HEK293 (cell line): ENCODE data around the gene KRTAP2-4.
"Not testable (repeated sequence)": the region's sequence is repeated elsewhere in the genome, so short reads cannot be mapped to it uniquely, and the experiment has no call there.

ENCODE experiments used
- CTCF ChIA-PET: fragments of 350-600 bp; formaldehyde crosslinking; extraction: SDS; loops from one replicate; lab custom pipeline; 2021; ENCODE audit warnings: antibody characterized with exemption; lab: Yijun Ruan, JAX
- POLR2A ChIA-PET: fragments of 300-600 bp; formaldehyde crosslinking; extraction: SDS; loops from one replicate; lab custom pipeline; 2020; ENCODE audit warnings: antibody characterized with exemption, inconsistent platforms; lab: Yijun Ruan, JAX
- H3K27ac ChIP-seq: fragments of 200-500 bp; sonication (Bioruptor generic); 2 replicates; pipeline ENCODE4 v1.5.1; 2014; ENCODE audit warnings: low read depth, low read length, control low read depth, inconsistent platforms; ENCODE audit errors: extremely low read depth
- H3K36me3 ChIP-seq, 2 experiments: fragments of 200-500 bp in 1 of 2; sonication (Bioruptor generic) in 1 of 2; 1 replicate in 1 of 2; 2 replicates in 1 of 2; pipeline ENCODE4 v1.5.1; 2014 to 2017; ENCODE audit warnings: inconsistent platforms in 2 of 2, low read length in 2 of 2; ENCODE audit not compliant: control insufficient read depth in 2 of 2, insufficient read depth in 1 of 2
- H3K4me1 ChIP-seq: fragments of 200-500 bp; sonication (Bioruptor generic); 2 replicates; pipeline ENCODE4 v1.5.1; 2014; ENCODE audit warnings: mild to moderate bottlenecking, low read length, inconsistent platforms; ENCODE audit not compliant: control insufficient read depth, insufficient read depth
- H3K4me3 ChIP-seq: 2 replicates; pipeline ENCODE4 v1.5.1; 2011; ENCODE audit warnings: low read depth, mild to moderate bottlenecking, control low read depth, low read length, moderate library complexity
- H3K9me3 ChIP-seq: fragments of 200-500 bp; sonication (Bioruptor generic); 2 replicates; pipeline ENCODE4 v1.5.1; 2014; ENCODE audit warnings: low read depth, low read length, inconsistent platforms; ENCODE audit not compliant: control insufficient read depth, insufficient read depth
- GLI2 ChIP-seq: fragments of 450-650 bp; formaldehyde crosslinking; IDR thresholded peaks from 2 replicates; pipeline ENCODE4; 2017; ENCODE audit warnings: missing biosample characterization, missing genetic modification characterization, low read depth, borderline replicate concordance
- IKZF3 ChIP-seq: fragments of 450-650 bp; IDR thresholded peaks from 2 replicates; pipeline ENCODE4 v1.5.0; 2018; ENCODE audit warnings: missing biosample characterization, mild to moderate bottlenecking, missing genetic modification characterization, moderate library complexity
- KLF8 ChIP-seq: fragments of 450-650 bp; formaldehyde crosslinking; IDR thresholded peaks from 2 replicates; pipeline ENCODE4 v1.5.1; 2016; ENCODE audit warnings: missing biosample characterization, missing genetic modification characterization
- MZF1 ChIP-seq: fragments of 450-650 bp; formaldehyde crosslinking; IDR thresholded peaks from 2 replicates; pipeline ENCODE4 v1.5.1; 2017; ENCODE audit warnings: missing biosample characterization, missing genetic modification characterization, borderline replicate concordance
- PRDM10 ChIP-seq: fragments of 450-650 bp; formaldehyde crosslinking; IDR thresholded peaks from 2 replicates; pipeline ENCODE4 v1.5.1; 2016; ENCODE audit warnings: missing biosample characterization, missing genetic modification characterization
- PRDM6 ChIP-seq: fragments of 450-650 bp; formaldehyde crosslinking; IDR thresholded peaks from 2 replicates; pipeline ENCODE4 v1.5.1; 2017; ENCODE audit warnings: missing biosample characterization, missing genetic modification characterization
- ZBTB20 ChIP-seq: fragments of 450-650 bp; formaldehyde crosslinking; IDR thresholded peaks from 2 replicates; pipeline ENCODE4 v1.5.1; 2016; ENCODE audit warnings: missing biosample characterization, missing genetic modification characterization
- ZIC2 ChIP-seq: fragments of 450-650 bp; formaldehyde crosslinking; IDR thresholded peaks from 2 replicates; pipeline ENCODE4 v1.5.1; 2016; ENCODE audit warnings: missing biosample characterization, missing genetic modification characterization
- ZNF138 ChIP-seq: fragments of 450-650 bp; formaldehyde crosslinking; IDR thresholded peaks from 2 replicates; pipeline ENCODE4 v1.5.1; 2016; ENCODE audit warnings: missing biosample characterization, missing genetic modification characterization, borderline replicate concordance
- ZNF266 ChIP-seq: fragments of 450-650 bp; formaldehyde crosslinking; IDR thresholded peaks from 2 replicates; pipeline ENCODE4 v1.5.1; 2016; ENCODE audit warnings: missing biosample characterization, missing genetic modification characterization, low read depth
- ZNF426 ChIP-seq: fragments of 450-650 bp; formaldehyde crosslinking; IDR thresholded peaks from 2 replicates; pipeline ENCODE4 v1.5.1; 2017; ENCODE audit warnings: missing biosample characterization, missing genetic modification characterization, mild to moderate bottlenecking, inconsistent platforms, moderate library complexity
- ZNF433 ChIP-seq: fragments of 450-650 bp; formaldehyde crosslinking; IDR thresholded peaks from 2 replicates; pipeline ENCODE4 v1.5.1; 2016; ENCODE audit warnings: missing biosample characterization, missing genetic modification characterization, low read depth
- ZNF510 ChIP-seq: fragments of 450-650 bp; formaldehyde crosslinking; IDR thresholded peaks from 2 replicates; pipeline ENCODE4 v1.5.1; 2018; ENCODE audit warnings: mild to moderate bottlenecking, missing genetic modification characterization, missing biosample characterization; ENCODE audit not compliant: insufficient replicate concordance
- ZNF600 ChIP-seq: fragments of 450-650 bp; formaldehyde crosslinking; IDR thresholded peaks from 2 replicates; pipeline ENCODE4 v1.5.1; 2016; ENCODE audit warnings: missing biosample characterization, missing genetic modification characterization
- ZNF624 ChIP-seq: fragments of 450-650 bp; formaldehyde crosslinking; IDR thresholded peaks from 2 replicates; pipeline ENCODE4 v1.5.1; 2017; ENCODE audit warnings: missing biosample characterization, missing genetic modification characterization
- ZNF677 ChIP-seq: fragments of 450-650 bp; IDR thresholded peaks from 2 replicates; pipeline ENCODE4 v1.5.0; 2018; ENCODE audit warnings: missing biosample characterization, mild to moderate bottlenecking, missing genetic modification characterization, moderate library complexity
- ZNF792 ChIP-seq: fragments of 450-650 bp; formaldehyde crosslinking; IDR thresholded peaks from 2 replicates; pipeline ENCODE4 v1.5.1; 2016; ENCODE audit warnings: missing biosample characterization, missing genetic modification characterization
- ZNF843 ChIP-seq: fragments of 450-650 bp; formaldehyde crosslinking; IDR thresholded peaks from 2 replicates; pipeline ENCODE4 v1.5.1; 2016; ENCODE audit warnings: missing biosample characterization, missing genetic modification characterization

The KRTAP2-4 gene

DNA sequence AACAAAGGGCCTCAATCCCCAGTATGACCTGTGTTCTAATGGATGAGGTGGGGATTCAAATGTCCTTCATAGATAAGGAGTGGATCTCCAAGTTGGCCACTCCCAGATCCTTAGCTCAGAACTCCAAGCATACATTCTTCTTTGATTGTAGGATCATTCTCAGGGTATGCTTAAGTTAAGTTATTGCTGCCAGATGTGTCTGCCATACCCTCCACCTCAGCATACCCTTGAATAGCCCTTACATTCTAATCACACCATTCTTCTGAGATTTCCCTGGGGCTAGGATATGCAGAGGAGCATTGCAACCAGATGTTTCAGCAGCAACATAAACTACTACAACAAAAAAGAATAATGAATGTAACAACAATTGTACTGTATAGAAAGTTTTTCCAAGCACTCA, 1.6 kb upstream of the KRTAP2-4 start:
- POLR2A ChIA-PET: no interaction called here

GRCh38 chr17:41065016-41065689, 526 bp downstream of the KRTAP2-4 start:
- H3K4me1 ChIP-seq, H3K36me3 ChIP-seq, POLR2A ChIA-PET, H3K27ac ChIP-seq, H3K4me3 ChIP-seq, H3K9me3 ChIP-seq: not testable (repeated sequence)
- TF ChIP-seq ZIC2 (tag by site-specific recombination): peak; percentile 55
- CTCF ChIA-PET: interaction anchor here (1.5 kb wide), 1 partner anchor 601 kb away, joined by 4 read pairs; no protein-coding TSS in a partner anchor

More for the DNA sequence above, 1.6 kb upstream of the KRTAP2-4 start:
- CTCF ChIA-PET: no interaction called here
- Histone ChIP-seq H3K36me3 (no peaks in the 10 kb centered on the region), H3K4me3 (no peak overlapping the region), H3K9me3 (no peaks in the 10 kb centered on the region), H3K4me1 (no peaks in the 10 kb centered on the region), H3K27ac (no peak overlapping the region)
- TF ChIP-seq IKZF3 (no peak), ZNF677 (tag by site-specific recombination) (no peak), ZNF843 (tag by site-specific recombination) (no peak), ZNF624 (tag by site-specific recombination) (no peak), PRDM10 (tag by site-specific recombination) (no peak), ZNF266 (tag by site-specific recombination) (no peak), GLI2 (no peak), ZBTB20 (tag by site-specific recombination) (no peak), ZNF433 (tag by site-specific recombination) (no peak), ZNF792 (tag by site-specific recombination) (no peak), PRDM6 (tag by site-specific recombination) (no peak), MZF1 (tag by site-specific recombination) (no peak), ZNF138 (no peak), ZNF510 (no peak)

DNA sequence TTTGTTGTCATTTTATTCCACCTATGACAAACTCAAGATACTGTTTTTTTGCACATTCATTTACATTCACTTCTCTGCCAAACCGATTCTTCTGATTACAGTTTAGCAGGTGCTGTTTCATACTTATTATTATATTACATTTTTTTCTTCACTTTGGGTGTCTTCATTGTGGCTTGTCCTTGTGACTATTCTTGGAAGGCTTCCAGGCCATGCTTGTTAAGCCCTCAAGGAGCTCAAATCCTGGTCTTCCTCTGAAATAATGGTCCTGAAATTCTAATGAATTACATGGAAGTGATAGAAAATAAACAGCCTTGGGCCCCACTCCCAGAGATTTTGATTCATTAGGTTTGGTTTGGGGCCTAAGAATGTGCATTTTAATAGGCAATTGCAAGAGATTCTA, 1.4 kb downstream of the KRTAP2-4 start:
- no peak overlapping the region for H3K27ac ChIP-seq
- CTCF ChIA-PET: interaction anchor here (1.5 kb wide), 1 partner anchor 601 kb away, joined by 4 read pairs; no protein-coding TSS in a partner anchor
- POLR2A ChIA-PET: no interaction called here

More for the DNA sequence above, 1.4 kb downstream of the KRTAP2-4 start:
- TF ChIP-seq KLF8 (tag by site-specific recombination): no peak
- no peak for TF ChIP-seq ZNF600
- no peak for TF ChIP-seq ZNF426 (tag by site-specific recombination)
- Histone ChIP-seq H3K4me1 (no peaks in the 10 kb centered on the region), H3K9me3 (no peaks in the 10 kb centered on the region), H3K36me3 (no peaks in the 10 kb centered on the region), H3K4me3 (no peak overlapping the region)
